NT2/D1 (cell line): Measurements from ENCODE around the gene ZNF133.
A peak's percentile ranks its signal among the peaks of the same experiment; 100 is the strongest.

Experiments
- DNase-seq: peaks from one replicate; pipeline ENCODE4 v3.0.0-alpha.2; 2011; ENCODE audit warnings: low read depth, low spot score
- H3K27me3 ChIP-seq: 2 replicates; pipeline ENCODE4 v1.6.0; 2011; ENCODE audit warnings: mild to moderate bottlenecking; ENCODE audit not compliant: insufficient read length, insufficient read depth
- H3K36me3 ChIP-seq: 2 replicates; pipeline ENCODE4 v1.6.1; 2011; ENCODE audit warnings: mild to moderate bottlenecking, low read length, mixed read lengths; ENCODE audit not compliant: insufficient read depth, insufficient read length
- H3K4me1 ChIP-seq: 2 replicates; pipeline ENCODE4 v1.5.1; 2011; ENCODE audit not compliant: insufficient read depth, insufficient read length
- H3K4me3 ChIP-seq: 2 replicates; pipeline ENCODE4 v1.5.1; 2011; ENCODE audit warnings: low read depth; ENCODE audit not compliant: insufficient read length
- H3K9ac ChIP-seq: 2 replicates; pipeline ENCODE4 v1.6.0; 2011; ENCODE audit warnings: low read depth; ENCODE audit not compliant: insufficient read length
- H3K9me3 ChIP-seq: 2 replicates; pipeline ENCODE4 v1.5.1; 2011; ENCODE audit warnings: mild to moderate bottlenecking, low read length; ENCODE audit not compliant: insufficient read depth
- SUZ12 ChIP-seq: IDR thresholded peaks from 2 replicates; pipeline ENCODE4 v1.6.1; 2011; ENCODE audit not compliant: insufficient read length, insufficient read depth; ENCODE audit errors: extremely low read depth
- YY1 ChIP-seq: IDR thresholded peaks from 2 replicates; pipeline ENCODE4 v1.6.1; 2011; ENCODE audit not compliant: insufficient read length, insufficient read depth
- ZNF274 ChIP-seq: IDR thresholded peaks from 2 replicates; pipeline ENCODE4 v1.6.1; 2011; ENCODE audit warnings: mild to moderate bottlenecking, low read depth, low read length

ZNF133 gene

DNA sequence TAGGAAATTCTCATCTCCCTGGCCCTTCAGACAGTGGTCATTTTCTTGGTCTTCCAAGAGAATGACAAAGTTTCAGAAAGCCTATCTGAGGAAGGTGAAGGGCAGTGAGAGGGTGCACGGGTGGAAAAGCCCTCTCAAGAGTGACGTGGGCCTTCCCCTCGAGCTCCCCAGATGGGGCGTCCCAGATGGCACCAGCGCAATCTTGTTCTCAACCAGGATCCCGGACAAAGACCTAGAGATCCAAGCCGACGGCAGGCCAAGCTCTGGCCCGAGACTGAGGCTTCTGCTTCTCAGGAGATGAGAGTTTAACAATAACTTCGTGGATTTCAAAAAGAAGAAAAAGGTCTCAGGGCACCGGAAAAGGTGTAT lies 797 bp upstream of the ZNF133 start:
- TF ChIP-seq SUZ12 (no peak), ZNF274 (no peak), YY1 (no peak)
- H3K4me3 ChIP-seq: peak overlapping the region; percentile 92
- H3K27me3 ChIP-seq: peaks cover 3% of the 10 kb centered on the region
- peaks cover 17% of the 10 kb centered on the region for H3K36me3 ChIP-seq
- no peak for DNase-seq
- H3K9ac ChIP-seq: peak overlapping the region; percentile 90
- no peaks in the 10 kb centered on the region for H3K4me1 ChIP-seq
- H3K9me3 ChIP-seq: peaks cover 7% of the 10 kb centered on the region

DNA sequence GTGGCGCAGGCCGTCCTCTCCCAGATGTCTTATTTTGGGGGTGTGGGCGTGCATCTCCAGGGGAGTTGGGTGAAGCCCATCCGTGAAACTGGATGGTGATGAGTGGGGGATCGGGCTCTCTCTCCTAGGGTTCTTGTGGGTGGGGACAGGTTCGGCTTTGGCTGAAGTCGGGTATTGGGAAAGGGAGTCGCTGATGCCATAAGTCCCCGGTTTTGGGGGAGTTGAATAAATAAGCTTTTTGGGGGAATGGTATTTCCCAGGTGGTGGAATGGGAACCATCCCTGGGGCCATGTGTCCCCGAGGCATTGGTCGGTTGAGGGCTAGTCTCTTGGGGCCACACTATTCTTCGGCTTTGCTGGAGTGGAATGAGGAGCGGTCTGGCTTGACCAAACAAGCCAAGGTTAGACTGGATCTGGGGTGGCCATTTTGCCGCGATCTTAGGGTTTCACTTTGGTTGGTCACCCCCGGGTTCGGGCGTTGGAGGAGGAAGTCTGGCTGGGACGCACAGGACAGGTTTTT lies 481 bp downstream of the ZNF133 start:
- no peak for TF ChIP-seq YY1
- no peak for TF ChIP-seq ZNF274
- TF ChIP-seq SUZ12: no peak
- peak overlapping the region; percentile 90 for H3K9ac ChIP-seq
- peaks cover 7% of the 10 kb centered on the region for H3K9me3 ChIP-seq
- peaks cover 25% of the 10 kb centered on the region for H3K36me3 ChIP-seq
- no peak for DNase-seq
- no peaks in the 10 kb centered on the region for H3K4me1 ChIP-seq
- peaks cover 3% of the 10 kb centered on the region for H3K27me3 ChIP-seq
- H3K4me3 ChIP-seq: peak overlapping the region; percentile 92

DNA sequence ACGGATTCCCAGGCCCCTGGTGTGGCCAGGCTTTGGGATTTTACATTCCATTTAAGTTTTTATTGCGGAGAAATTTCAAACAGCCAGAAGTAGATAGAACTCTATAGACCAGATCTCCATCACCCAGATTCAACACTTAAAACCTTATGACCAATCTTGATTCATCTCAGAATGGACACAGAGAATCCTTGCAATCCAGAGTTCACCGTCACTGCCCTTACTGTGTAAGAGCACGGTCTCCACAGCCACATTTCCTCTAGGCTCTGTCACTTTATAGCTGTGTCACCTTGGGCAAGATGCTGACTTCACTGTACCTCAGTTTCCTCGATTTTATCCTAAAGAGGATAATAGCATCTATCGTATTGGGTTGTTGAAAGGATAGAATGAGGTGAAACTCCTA lies 979 bp downstream of the ZNF133 start:
- H3K9ac ChIP-seq: peak overlapping the region; percentile 90
- TF ChIP-seq SUZ12 (no peak), YY1 (no peak), ZNF274 (no peak)
- H3K9me3 ChIP-seq: peaks cover 7% of the 10 kb centered on the region

DNA sequence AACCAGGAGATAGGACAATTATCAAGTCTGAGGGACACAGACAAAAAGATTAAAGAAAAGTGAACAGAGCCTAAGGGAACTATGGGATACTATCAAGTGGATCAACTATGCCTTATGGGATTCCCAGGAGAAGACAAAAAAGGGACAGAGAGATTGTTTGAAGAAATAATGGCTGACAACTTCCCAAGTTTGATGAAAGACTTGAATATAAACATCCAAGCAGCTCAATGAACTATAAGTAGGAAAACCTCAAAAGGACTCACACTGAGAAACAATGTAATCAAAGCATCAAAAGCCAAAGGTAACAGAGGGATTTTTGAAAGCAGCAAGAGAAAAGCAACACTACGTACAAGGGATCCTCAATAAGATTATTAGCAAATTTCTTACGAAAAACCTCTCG lies 11.0 kb downstream of the ZNF133 start:
- no peak overlapping the region for H3K4me3 ChIP-seq
- no peaks in the 10 kb centered on the region for H3K4me1 ChIP-seq
- H3K36me3 ChIP-seq: peaks cover 7% of the 10 kb centered on the region
- no peak for TF ChIP-seq YY1
- H3K9ac ChIP-seq: no peak overlapping the region
- H3K9me3 ChIP-seq: 0 out of 2 replicates have a peak, but pooled peaks cover 10% of the 10 kb centered on the region
- no peak for DNase-seq
- no peaks in the 10 kb centered on the region for H3K27me3 ChIP-seq

More for the DNA sequence above, 979 bp downstream of the ZNF133 start:
- DNase-seq: no peak
- Histone ChIP-seq H3K36me3 (peaks cover 25% of the 10 kb centered on the region), H3K4me3 (peak overlapping the region; percentile 92), H3K27me3 (peaks cover 3% of the 10 kb centered on the region), H3K4me1 (no peaks in the 10 kb centered on the region)

DNA sequence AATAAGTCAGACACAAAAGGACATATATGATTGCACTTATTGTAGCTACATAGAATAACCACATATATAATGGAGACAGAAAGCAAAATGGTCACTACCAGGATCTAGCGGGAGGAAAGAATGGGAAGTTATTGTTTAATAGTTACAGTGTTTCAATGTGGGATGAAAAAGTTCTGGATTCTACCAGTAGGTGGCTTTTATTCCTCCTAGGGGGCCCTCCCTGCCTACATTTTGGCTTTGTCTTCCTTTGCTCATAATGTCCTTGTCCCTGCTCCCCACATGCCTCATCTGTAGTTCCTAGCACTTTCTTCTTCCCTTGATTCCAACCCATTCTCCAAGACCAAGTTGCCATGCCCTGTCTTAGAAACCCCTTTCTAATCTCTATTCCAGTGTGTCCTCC lies 16.3 kb downstream of the ZNF133 start:
- DNase-seq: no peak
- H3K36me3 ChIP-seq: peaks cover 14% of the 10 kb centered on the region
- no peak overlapping the region for H3K9ac ChIP-seq
- no peaks in the 10 kb centered on the region for H3K9me3 ChIP-seq
- H3K4me3 ChIP-seq: no peak overlapping the region
- H3K27me3 ChIP-seq: no peaks in the 10 kb centered on the region
- H3K4me1 ChIP-seq: no peaks in the 10 kb centered on the region
- TF ChIP-seq ZNF274 (no peak), YY1 (no peak), SUZ12 (no peak)

DNA sequence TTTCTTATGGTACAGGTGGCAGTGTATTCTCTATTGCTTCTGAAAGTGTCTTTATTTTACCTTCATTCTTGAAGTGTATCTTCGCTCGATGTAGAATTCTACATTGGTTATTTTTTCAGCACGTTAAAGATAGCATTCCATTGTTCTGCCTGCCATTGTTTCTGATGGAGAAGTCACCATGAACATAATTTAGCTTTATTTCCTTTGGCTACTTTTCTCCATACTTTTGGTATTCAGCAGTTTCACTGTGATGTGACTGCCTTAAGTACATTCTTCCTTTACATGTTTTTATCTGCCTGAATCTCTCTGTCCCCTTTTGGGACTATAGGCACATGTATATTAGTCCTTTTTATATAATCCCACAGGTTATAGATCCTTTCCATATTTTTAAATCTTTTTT lies 19.0 kb downstream of the ZNF133 start:
- TF ChIP-seq ZNF274 (no peak), SUZ12 (no peak), YY1 (no peak)
- Histone ChIP-seq H3K4me1 (no peaks in the 10 kb centered on the region), H3K9ac (no peak overlapping the region), H3K36me3 (peaks cover 14% of the 10 kb centered on the region), H3K27me3 (no peaks in the 10 kb centered on the region), H3K4me3 (no peak overlapping the region), H3K9me3 (no peaks in the 10 kb centered on the region)
- no peak for DNase-seq

DNA sequence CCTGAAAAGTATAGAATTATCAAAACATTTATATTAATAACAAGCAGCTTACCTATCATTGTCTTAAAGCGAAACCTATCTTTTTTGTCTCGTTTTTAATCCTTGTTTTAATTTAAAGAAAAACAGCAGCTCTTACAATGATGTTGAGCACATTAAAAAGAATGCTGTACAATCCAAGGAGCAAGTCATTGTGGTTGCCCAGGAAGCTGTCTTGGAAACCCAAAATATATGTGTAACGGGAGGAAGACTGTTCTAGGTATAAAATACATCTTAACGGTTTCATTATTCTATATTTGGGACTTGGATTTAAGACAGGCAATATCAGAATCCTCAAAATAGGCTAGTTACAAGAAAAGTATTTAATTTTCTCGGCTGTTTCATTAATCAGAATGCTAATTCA lies 21.7 kb downstream of the ZNF133 start:
- H3K27me3 ChIP-seq: no peaks in the 10 kb centered on the region
- H3K36me3 ChIP-seq: peaks cover 17% of the 10 kb centered on the region
- TF ChIP-seq ZNF274 (no peak), SUZ12 (no peak), YY1 (no peak)
- H3K9me3 ChIP-seq: no peaks in the 10 kb centered on the region
- H3K4me3 ChIP-seq: no peak overlapping the region
- H3K9ac ChIP-seq: no peak overlapping the region
- no peak for DNase-seq
- no peaks in the 10 kb centered on the region for H3K4me1 ChIP-seq
